ENCODE data around the gene CELF5. TPM values are rescaled to one million over a fixed set of nuclear protein-coding genes. Genes with fewer than 3 reads are reported as not detected.
"Not testable (repeated sequence)": the region's sequence is repeated elsewhere in the genome, so short reads cannot be mapped to it uniquely, and the experiment has no call there.

Gene CELF5
- total and polyA plus RNA-seq, 7 donors: under 0.01 to 1.1 (median 0.37) TPM; not detected in 1

DNA sequence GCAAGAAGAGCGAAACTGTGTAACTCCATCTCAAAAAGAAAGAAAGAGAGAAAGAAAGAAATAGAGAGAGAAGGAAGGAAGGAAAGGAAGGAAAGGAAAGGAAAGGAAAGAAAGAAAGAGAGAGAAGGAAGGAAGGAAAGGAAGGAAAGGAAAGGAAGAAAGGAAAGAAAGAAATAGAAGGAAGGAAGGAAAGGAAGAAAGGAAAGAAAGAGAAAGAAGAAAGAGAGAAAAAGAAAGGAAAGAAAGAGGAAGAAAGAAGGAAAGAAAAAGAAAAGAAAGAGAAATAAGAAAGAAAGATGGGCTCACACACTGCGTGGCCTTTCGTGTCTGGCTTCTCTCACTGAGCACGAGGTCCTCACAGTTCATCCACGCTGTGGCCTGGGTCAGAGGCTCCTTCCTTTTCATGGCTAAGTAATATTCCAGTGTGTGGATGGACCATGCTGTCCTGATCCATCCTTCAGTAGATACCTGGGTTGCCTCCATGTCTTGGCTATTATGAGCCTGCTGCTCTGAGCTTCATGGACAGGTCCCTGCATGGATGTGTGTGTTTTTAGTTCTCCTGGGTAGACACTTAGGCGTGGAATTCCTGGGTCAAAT, 74.5 kb downstream of the CELF5 start:
- 83 to 89% methylated on average over 6 of the region's 6 CpGs for WGBS, 2 donors
- no peaks in the 10 kb centered on the region for H3K36me3 ChIP-seq
- H3K27me3 ChIP-seq: peaks cover 6 to 71% (median 23%) of the 10 kb centered on the region in 3 donors
- no peak for DNase-seq
- intact Hi-C loops (cut with DNase I): no loop called here
- H3K27ac ChIP-seq: no peak overlapping the region
- TF ChIP-seq POLR2AphosphoS5 (IDR thresholded peaks at IDR 0.05) (no peak), CTCF (IDR thresholded peaks at IDR 0.05) (no peak), POLR2A (IDR thresholded peaks at IDR 0.05) (no peak)
- H3K9me3 ChIP-seq: peaks cover 0 to 7% (median 2%) of the 10 kb centered on the region in 4 donors
- no peaks in the 10 kb centered on the region for H3K4me1 ChIP-seq
- H3K4me3 ChIP-seq: no peak overlapping the region

DNA sequence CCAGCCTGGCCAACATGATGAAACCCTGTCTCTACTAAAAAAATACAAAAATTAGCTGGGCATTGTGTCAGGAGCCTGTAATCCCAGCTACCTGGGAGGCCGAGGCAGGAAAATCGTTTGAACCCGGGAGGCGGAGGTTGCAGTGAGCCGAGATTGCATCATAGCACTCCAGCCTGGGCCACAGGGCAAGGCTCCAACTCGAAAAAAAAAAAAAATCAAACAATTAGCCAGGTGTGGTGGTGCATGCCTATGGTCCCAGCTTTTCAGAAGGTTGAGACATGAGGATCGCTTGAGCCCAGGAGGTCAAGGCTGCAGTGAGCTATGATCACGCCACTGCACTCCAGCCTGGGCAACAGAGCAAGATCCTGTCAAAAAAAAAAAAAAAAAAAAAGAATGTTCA, 76.1 kb downstream of the CELF5 start:
- DNase-seq; H3K9me3 ChIP-seq; H3K4me3 ChIP-seq; intact Hi-C loops (cut with DNase I); H3K36me3 ChIP-seq; H3K27ac ChIP-seq: not testable (repeated sequence)
- peaks cover 0 to 12% (median 7%) of the 10 kb centered on the region in 4 donors for H3K4me1 ChIP-seq
- peaks cover 4 to 60% (median 22%) of the 10 kb centered on the region in 3 donors for H3K27me3 ChIP-seq
- 13 to 61% methylated on average over 8 of the region's 8 CpGs for WGBS, 2 donors

DNA sequence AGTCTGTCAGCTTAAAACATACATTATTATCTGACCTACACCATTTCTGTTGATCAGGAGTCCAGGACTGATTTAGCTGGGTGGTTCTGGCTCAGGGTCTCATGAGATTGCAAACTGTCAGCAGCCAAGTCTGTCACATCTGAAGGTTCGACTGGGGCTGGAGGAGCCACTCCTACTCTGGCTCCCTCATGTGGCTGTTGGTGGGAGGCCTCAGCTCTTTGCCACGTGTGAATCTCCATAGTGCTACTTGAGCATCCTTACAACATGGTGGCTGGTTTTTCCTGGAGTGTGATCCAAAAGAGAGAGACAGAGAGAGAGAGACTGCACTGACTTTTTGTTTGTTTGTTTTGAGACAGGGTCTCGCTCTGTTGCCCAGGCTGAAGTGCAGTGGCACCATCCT, 78.3 kb downstream of the CELF5 start:
- 71 to 74% methylated on average over 3 of the region's 3 CpGs for WGBS, 2 donors
- Histone ChIP-seq H3K9me3 (peaks cover 0 to 7% (median 2%) of the 10 kb centered on the region in 4 donors), H3K4me3 (no peak overlapping the region), H3K4me1 (peaks cover 0 to 12% (median 7%) of the 10 kb centered on the region in 4 donors), H3K36me3 (no peaks in the 10 kb centered on the region), H3K27ac (no peak overlapping the region), H3K27me3 (peaks cover 4 to 61% (median 19%) of the 10 kb centered on the region in 3 donors)
- DNase-seq: no peak
- intact Hi-C loops (cut with DNase I): no loop called here
- TF ChIP-seq POLR2AphosphoS5 (IDR thresholded peaks at IDR 0.05) (no peak), CTCF (IDR thresholded peaks at IDR 0.05) (no peak), EP300 (IDR thresholded peaks at IDR 0.05) (no peak), POLR2A (IDR thresholded peaks at IDR 0.05) (no peak)

- no peaks in the 10 kb centered on the region for H3K36me3 ChIP-seq
- no peak overlapping the region for H3K4me3 ChIP-seq
- TF ChIP-seq CTCF (IDR thresholded peaks at IDR 0.05): peak; percentile 78 to 90 (median 86)
- TF ChIP-seq POLR2AphosphoS5 (IDR thresholded peaks at IDR 0.05): peak; percentile 17 to 60 (median 42)
- TF ChIP-seq EP300 (IDR thresholded peaks at IDR 0.05): peak in 2 of 4 donors; percentile 51 to 78
- no peak for TF ChIP-seq POLR2A (IDR thresholded peaks at IDR 0.05)
- no peak overlapping the region for H3K27ac ChIP-seq
- peaks cover 0 to 12% (median 7%) of the 10 kb centered on the region in 4 donors for H3K4me1 ChIP-seq
- WGBS, 2 donors: 3 to 9% methylated on average over 22 of the region's 22 CpGs
- peaks cover 0 to 7% (median 2%) of the 10 kb centered on the region in 4 donors for H3K9me3 ChIP-seq
- intact Hi-C loops (cut with DNase I): loop anchor here (2.0 kb wide), 1 partner anchor 168 kb away; no protein-coding TSS in a partner anchor
- peak; percentile 82 for DNase-seq
- H3K27me3 ChIP-seq: peaks cover 4 to 75% (median 19%) of the 10 kb centered on the region in 3 donors
These were observed 80.5 kb downstream of the CELF5 start for GRCh38 chr19:3304871-3305423.

- Histone ChIP-seq H3K36me3 (no peaks in the 10 kb centered on the region), H3K27ac (no peak overlapping the region), H3K9me3 (no peaks in the 10 kb centered on the region), H3K4me1 (peaks cover 0 to 7% (median 5%) of the 10 kb centered on the region in 4 donors), H3K27me3 (peaks cover 7 to 71% (median 37%) of the 10 kb centered on the region in 3 donors), H3K4me3 (no peak overlapping the region)
- 63 to 68% methylated on average over 1 of the region's 1 CpG for WGBS, 2 donors
- TF ChIP-seq EP300 (IDR thresholded peaks at IDR 0.05) (no peak), POLR2A (IDR thresholded peaks at IDR 0.05) (no peak), CTCF (IDR thresholded peaks at IDR 0.05) (no peak), POLR2AphosphoS5 (IDR thresholded peaks at IDR 0.05) (no peak)
- DNase-seq: no peak
- intact Hi-C loops (cut with DNase I): no loop called here
These were observed 85.3 kb downstream of the CELF5 start for GRCh38 chr19:3309724-3310123.

Measured in sigmoid colon (tissue), 7 donors.